SK-N-MC (cell line): ENCODE measurements around the gene GSTM2.

Experiments
- DNase-seq: peaks from one replicate; pipeline ENCODE4 v3.0.0-alpha.2; 2011; ENCODE audit warnings: low read depth, low spot score
- H3K27ac ChIP-seq: fragments of 200-600 bp; sonication (generic); 2 replicates; pipeline ENCODE4 v1.5.1; 2016; ENCODE audit warnings: mixed run types
- H3K36me3 ChIP-seq: fragments of 200-600 bp; sonication (generic); 2 replicates; pipeline ENCODE4 v1.6.1; 2017; ENCODE audit warnings: antibody characterized with exemption, low read length, mixed read lengths; ENCODE audit not compliant: insufficient read depth
- H3K4me3 ChIP-seq: fragments of 200-600 bp; sonication (generic); 2 replicates; pipeline ENCODE4 v1.5.1; 2016
- H3K9ac ChIP-seq: fragments of 200-600 bp; sonication (generic); 2 replicates; pipeline ENCODE4 v1.8.0; 2017; ENCODE audit warnings: mixed run types, mixed read lengths; ENCODE audit not compliant: insufficient read length
- H3K9me3 ChIP-seq: fragments of 200-600 bp; sonication (generic); 2 replicates; pipeline ENCODE4 v1.6.1; 2017; ENCODE audit warnings: low read depth, mild to moderate bottlenecking, antibody characterized with exemption, low read length, moderate library complexity, mixed read lengths
- EZH2 ChIP-seq: fragments of 200-600 bp; sonication (generic); IDR thresholded peaks from one replicate; pipeline ENCODE4 v1.6.1; 2017; ENCODE audit warnings: antibody characterized with exemption
- FOXP2 ChIP-seq: optimal IDR thresholded peaks from 2 replicates; pipeline ENCODE3; 2011; ENCODE audit warnings: mild to moderate bottlenecking, moderate library complexity; ENCODE audit not compliant: insufficient read depth; ENCODE audit errors: extremely low read length, control extremely low read depth
- POLR2AphosphoS5 ChIP-seq: IDR thresholded peaks from 2 replicates; pipeline ENCODE4 v1.6.1; 2012; ENCODE audit warnings: mild to moderate bottlenecking, low read depth, low read length, borderline replicate concordance

The GSTM2 gene

GRCh38 chr1:109622137-109622892, 45.5 kb upstream of the GSTM2 start:
- TF ChIP-seq POLR2AphosphoS5 (no peak), EZH2 (no peak), FOXP2 (no peak)
- Histone ChIP-seq H3K36me3 (peaks cover 6% of the 10 kb centered on the region; the same call in 1 of the 2 replicates), H3K4me3 (peak overlapping the region; percentile 99; the same call in 1 of the 2 replicates), H3K27ac (no peak overlapping the region), H3K9me3 (no peaks in the 10 kb centered on the region), H3K9ac (no peak overlapping the region)
- no peak for DNase-seq

GRCh38 chr1:109622895-109623294, 45.0 kb upstream of the GSTM2 start:
- no peaks in the 10 kb centered on the region for H3K9me3 ChIP-seq
- no peak for TF ChIP-seq EZH2
- no peak for TF ChIP-seq POLR2AphosphoS5
- TF ChIP-seq FOXP2: no peak
- H3K9ac ChIP-seq: no peak overlapping the region
- H3K36me3 ChIP-seq: peaks cover 9% of the 10 kb centered on the region; the same call in 1 of the 2 replicates
- DNase-seq: no peak
- H3K4me3 ChIP-seq: no peak overlapping the region
- no peak overlapping the region for H3K27ac ChIP-seq

- no peak for TF ChIP-seq FOXP2
- no peak for TF ChIP-seq POLR2AphosphoS5
- no peak for TF ChIP-seq EZH2
- Histone ChIP-seq H3K9ac (peak overlapping the region; percentile 32), H3K4me3 (no peak overlapping the region), H3K36me3 (peaks cover 16% of the 10 kb centered on the region; the same call in 1 of the 2 replicates), H3K9me3 (no peaks in the 10 kb centered on the region), H3K27ac (peak overlapping the region; percentile 36; the same call in 1 of the 2 replicates)
- no peak for DNase-seq
These were observed 44.2 kb upstream of the GSTM2 start for GRCh38 chr1:109623601-109624161.

- TF ChIP-seq FOXP2: no peak
- TF ChIP-seq EZH2: no peak
- no peak for TF ChIP-seq POLR2AphosphoS5
- H3K36me3 ChIP-seq: peaks cover 23% of the 10 kb centered on the region; the same call in 1 of the 2 replicates
- no peaks in the 10 kb centered on the region for H3K9me3 ChIP-seq
- 0 out of 2 replicates have a peak overlapping the region, but pooled peaks have one; percentile 36 for H3K27ac ChIP-seq
- H3K9ac ChIP-seq: no peak overlapping the region
- DNase-seq: no peak
- H3K4me3 ChIP-seq: no peak overlapping the region
These were observed 43.5 kb upstream of the GSTM2 start for GRCh38 chr1:109624201-109625010.

GRCh38 chr1:109625176-109625575, 42.7 kb upstream of the GSTM2 start:
- Histone ChIP-seq H3K9me3 (no peaks in the 10 kb centered on the region), H3K36me3 (peaks cover 31% of the 10 kb centered on the region; the same call in 1 of the 2 replicates), H3K4me3 (no peak overlapping the region), H3K27ac (no peak overlapping the region), H3K9ac (no peak overlapping the region)
- no peak for DNase-seq
- TF ChIP-seq EZH2: no peak
- no peak for TF ChIP-seq POLR2AphosphoS5
- TF ChIP-seq FOXP2: no peak

- H3K27ac ChIP-seq: no peak overlapping the region
- H3K4me3 ChIP-seq: no peak overlapping the region
- H3K36me3 ChIP-seq: peaks cover 34% of the 10 kb centered on the region; the same call in 1 of the 2 replicates
- H3K9ac ChIP-seq: no peak overlapping the region
- DNase-seq: no peak
- H3K9me3 ChIP-seq: no peaks in the 10 kb centered on the region
- no peak for TF ChIP-seq POLR2AphosphoS5
- no peak for TF ChIP-seq EZH2
- no peak for TF ChIP-seq FOXP2
These were observed 42.0 kb upstream of the GSTM2 start for GRCh38 chr1:109625601-109626560.

- no peak overlapping the region for H3K9ac ChIP-seq
- H3K4me3 ChIP-seq: no peak overlapping the region
- DNase-seq: no peak
- H3K36me3 ChIP-seq: peaks cover 43% of the 10 kb centered on the region; the same call in 1 of the 2 replicates
- no peaks in the 10 kb centered on the region for H3K9me3 ChIP-seq
- no peak for TF ChIP-seq POLR2AphosphoS5
- TF ChIP-seq FOXP2: no peak
- TF ChIP-seq EZH2: no peak
- no peak overlapping the region for H3K27ac ChIP-seq
These were observed 41.0 kb upstream of the GSTM2 start for GRCh38 chr1:109626682-109627408.
